IMR-90 (cell line): Measurements from ENCODE around the gene RPL31. TPM values are rescaled to one million over a fixed set of nuclear protein-coding genes. Genes with fewer than 3 reads are reported as not detected.

Experiments
- ATAC-seq: fragments of 200-7000 bp; cut with Tn5 transposase; 2 replicates; pipeline ENCODE4 v1.9.1; 2020; ENCODE audit warnings: low read depth, mild to moderate bottlenecking, moderate library complexity
- BruUV-seq: library from RNA; stranded (reverse); fragments of 400-500 nt; replicated peaks from 2 replicates; lab custom pipeline; 2021; lab: Mats Ljungman, UMichigan
- CTCF ChIA-PET: fragments of 300-600 bp; formaldehyde crosslinking; extraction: SDS; loops from one replicate; lab custom pipeline; 2021; ENCODE audit warnings: antibody characterized with exemption; lab: Yijun Ruan, JAX
- POLR2A ChIA-PET: fragments of 300-600 bp; sonication (Branson Sonifier 250); formaldehyde crosslinking; loops from one replicate; lab custom pipeline; 2022; ENCODE audit warnings: antibody characterized with exemption; ENCODE audit not compliant: unreplicated experiment; lab: Charles Lee
- DNase-seq: peaks from one replicate; pipeline ENCODE4 v3.0.0; 2013
- H2AFZ ChIP-seq: replicated peaks from 2 replicates; pipeline ENCODE3; 2013; ENCODE audit warnings: low read length, mild to moderate bottlenecking; ENCODE audit not compliant: poor library complexity
- H2AK5ac ChIP-seq: 2 replicates; pipeline ENCODE4 v1.6.1; 2013; ENCODE audit warnings: low read depth, low read length, inconsistent platforms
- H2AK9ac ChIP-seq: replicated peaks from 2 replicates; pipeline ENCODE3; 2013; ENCODE audit warnings: mild to moderate bottlenecking, low read depth, low read length, moderate library complexity; ENCODE audit not compliant: poor library complexity
- H2BK120ac ChIP-seq: 2 replicates; pipeline ENCODE4 v1.6.1; 2013; ENCODE audit warnings: low read depth, low read length, inconsistent platforms
- H2BK15ac ChIP-seq: 3 replicates; pipeline ENCODE4 v1.6.1; 2013; ENCODE audit warnings: low read depth, low read length, inconsistent platforms
- H2BK20ac ChIP-seq: 2 replicates; pipeline ENCODE4 v1.6.1; 2013; ENCODE audit warnings: low read depth, mild to moderate bottlenecking, inconsistent platforms, low read length, moderate library complexity
- H2BK5ac ChIP-seq: 2 replicates; pipeline ENCODE4 v1.6.1; 2013; ENCODE audit warnings: mild to moderate bottlenecking, low read depth, low read length, inconsistent platforms; ENCODE audit not compliant: poor library complexity, severe bottlenecking
- H3K14ac ChIP-seq: replicated peaks from 2 replicates; pipeline ENCODE4 v1.6.1; 2013; ENCODE audit warnings: low read depth, low read length, inconsistent platforms
- H3K18ac ChIP-seq: 2 replicates; pipeline ENCODE4 v1.6.1; 2013; ENCODE audit warnings: low read depth, low read length, control low read depth
- H3K23ac ChIP-seq: 2 replicates; pipeline ENCODE4 v1.6.1; 2013; ENCODE audit warnings: low read depth, low read length, inconsistent platforms
- H3K27ac ChIP-seq: 2 replicates; pipeline ENCODE4 v1.5.1; 2013; ENCODE audit warnings: mild to moderate bottlenecking, control low read depth, low read length; ENCODE audit not compliant: insufficient read depth
- H3K27me3 ChIP-seq: 2 replicates; pipeline ENCODE4 v1.6.1; 2013; ENCODE audit warnings: low read length; ENCODE audit not compliant: control insufficient read depth, insufficient read depth
- H3K36me3 ChIP-seq: 2 replicates; pipeline ENCODE4 v1.6.1; 2013; ENCODE audit warnings: low read length, mixed read lengths; ENCODE audit not compliant: control insufficient read depth, insufficient read depth
- H3K4ac ChIP-seq: 2 replicates; pipeline ENCODE4 v1.6.1; 2013; ENCODE audit warnings: low read depth, low read length, inconsistent platforms
- H3K4me1 ChIP-seq: 2 replicates; pipeline ENCODE4 v1.6.1; 2013; ENCODE audit warnings: low read length, mixed read lengths; ENCODE audit not compliant: control insufficient read depth, insufficient read depth
- H3K4me2 ChIP-seq: 2 replicates; pipeline ENCODE4 v1.6.1; 2013; ENCODE audit warnings: low read depth, mild to moderate bottlenecking, control low read depth, low read length, moderate library complexity
- H3K4me3 ChIP-seq: 2 replicates; pipeline ENCODE4 v1.5.1; 2013; ENCODE audit warnings: low read depth, mild to moderate bottlenecking, control low read depth, low read length, moderate library complexity; ENCODE audit not compliant: insufficient read depth
- H3K56ac ChIP-seq: 2 replicates; pipeline ENCODE4 v1.6.1; 2013; ENCODE audit warnings: low read length, inconsistent platforms; ENCODE audit not compliant: insufficient read depth; ENCODE audit errors: extremely low read depth
- H3K79me1 ChIP-seq, 2 experiments: 2 replicates each; pipeline ENCODE4 v1.6.1; 2013; ENCODE audit warnings: low read length in 2 of 2, inconsistent platforms in 1 of 2, low read depth in 1 of 2
- H3K9ac ChIP-seq: 2 replicates; pipeline ENCODE4 v1.6.1; 2013; ENCODE audit warnings: low read depth, low read length, control low read depth
- H3K9me1 ChIP-seq: 2 replicates; pipeline ENCODE4 v1.6.1; 2013; ENCODE audit warnings: low read length, inconsistent platforms; ENCODE audit not compliant: insufficient read depth
- H3K9me3 ChIP-seq: 2 replicates; pipeline ENCODE4 v1.6.1; 2013; ENCODE audit warnings: low read length; ENCODE audit not compliant: control insufficient read depth, insufficient read depth
- H4K20me1 ChIP-seq: 2 replicates; pipeline ENCODE4 v1.6.1; 2013; ENCODE audit warnings: low read length, inconsistent platforms; ENCODE audit not compliant: insufficient read depth
- H4K5ac ChIP-seq: 2 replicates; pipeline ENCODE4 v1.6.1; 2013; ENCODE audit warnings: mild to moderate bottlenecking, low read depth, low read length, control low read depth
- H4K8ac ChIP-seq, 2 experiments: 2 replicates each; pipeline ENCODE4 v1.6.1; 2013; ENCODE audit warnings: low read depth in 2 of 2, low read length in 2 of 2, control low read depth in 1 of 2, inconsistent platforms in 1 of 2
- H4K91ac ChIP-seq: 2 replicates; pipeline ENCODE4 v1.6.1; 2013; ENCODE audit warnings: low read depth, low read length, inconsistent platforms; ENCODE audit not compliant: insufficient read depth
- CEBPB ChIP-seq: IDR thresholded peaks from 2 replicates; pipeline ENCODE4 v1.6.1; 2012; ENCODE audit warnings: low read depth, low read length, improper control_type of control experiment
- CHD1 ChIP-seq: IDR thresholded peaks from 2 replicates; pipeline ENCODE4 v1.6.1; 2012; ENCODE audit warnings: low read depth, low read length, improper control_type of control experiment
- CTCF ChIP-seq: conservative IDR thresholded peaks from 2 replicates; pipeline ENCODE4 v1.5.1; 2012; ENCODE audit warnings: mild to moderate bottlenecking, low read depth, low read length, improper control_type of control experiment
- ELK1 ChIP-seq: fragments of 150-350 bp; IDR thresholded peaks from 2 replicates; pipeline ENCODE4 v1.6.1; 2016; ENCODE audit warnings: low read depth, mild to moderate bottlenecking, low read length, moderate library complexity, borderline replicate concordance
- FOS ChIP-seq: fragments of 150-350 bp; IDR thresholded peaks from 2 replicates; pipeline ENCODE4 v1.6.1; 2016; ENCODE audit warnings: low read depth, low read length
- MAFK ChIP-seq: IDR thresholded peaks from 2 replicates; pipeline ENCODE4 v1.6.1; 2012; ENCODE audit warnings: low read depth, low read length, improper control_type of control experiment
- MXI1 ChIP-seq: IDR thresholded peaks from 2 replicates; pipeline ENCODE4 v1.6.1; 2012; ENCODE audit warnings: low read depth, mild to moderate bottlenecking, low read length, moderate library complexity, borderline replicate concordance
- POLR2A ChIP-seq: IDR thresholded peaks from 2 replicates; pipeline ENCODE4 v1.6.1; 2012; ENCODE audit warnings: mild to moderate bottlenecking, low read depth, low read length
- RAD21 ChIP-seq: IDR thresholded peaks from 2 replicates; pipeline ENCODE4 v1.6.1; 2012; ENCODE audit warnings: low read length, improper control_type of control experiment
- RCOR1 ChIP-seq: IDR thresholded peaks from 2 replicates; pipeline ENCODE4 v1.6.1; 2012; ENCODE audit warnings: mild to moderate bottlenecking, low read length, improper control_type of control experiment; ENCODE audit not compliant: insufficient replicate concordance
- SMC3 ChIP-seq: fragments of 150-350 bp; IDR thresholded peaks from 2 replicates; pipeline ENCODE4 v1.6.1; 2016; ENCODE audit warnings: low read depth, mild to moderate bottlenecking, antibody characterized with exemption, low read length, moderate library complexity
- WGBS, 2 experiments: methylation state at CpG; one replicate each; pipeline versions ENCODE4 v1.1.5 to v1.1.7; 2013; ENCODE audit warnings: missing lambda C conversion rate in 2 of 2; ENCODE audit not compliant: insufficient read length in 1 of 2; ENCODE audit errors: extremely low coverage in 2 of 2; 5-methylcytosine and 5-hydroxymethylcytosine counted together
- dilution Hi-C: fragments of 300-500 bp; cut with HindIII; formaldehyde crosslinking; loops from one replicate; pipeline ENCODE4 v1.14.3; 2018; ENCODE audit warnings: low sequenced_read_pairs; ENCODE audit not compliant: unreplicated experiment
- in situ Hi-C: fragments of 300-500 bp; cut with MboI; formaldehyde crosslinking; loops from 3 replicates; pipeline ENCODE4 v1.14.3; 2019; ENCODE audit warnings: low sequenced_read_pairs, inconsistent platforms, mixed read lengths
- intact Hi-C: fragments of 100-400 bp; cut with micrococcal nuclease; formaldehyde crosslinking; loops from 2 replicates; pipeline ENCODE4 v1.10.0; 2022
- polyA plus RNA-seq, 3 experiments: library from polyadenylated mRNA; depleted of rRNA; stranded (reverse); fragments of >200 nt; gene quantifications; 2 replicates each; pipeline ENCODE4 v1.2.3, GENCODE V29; 2012; ENCODE audit warnings: low replicate concordance in 1 of 3
- total RNA-seq: library from RNA; depleted of rRNA; stranded (reverse); fragments of >200 nt; gene quantifications from 2 replicates; pipeline ENCODE4 v1.2.3, GENCODE V29; 2012

RPL31 gene
- total and polyA plus RNA-seq, 2 of the 4 experiments (the other 2 are of a cell fraction) = 358 to 2,908 TPM

- H4K5ac ChIP-seq = no peak overlapping the region
- TF ChIP-seq CTCF (no peak), CHD1 (no peak), MAFK (no peak), CEBPB (no peak), MXI1 (no peak), FOS (no peak), RCOR1 (no peak), RAD21 (no peak), SMC3 (no peak), POLR2A (no peak), ELK1 (no peak)
- H3K14ac ChIP-seq = no peak overlapping the region
- dilution Hi-C loops = no loop called here
- no peaks in the 10 kb centered on the region for H4K20me1 ChIP-seq
- H3K56ac ChIP-seq = no peak overlapping the region
- WGBS, 2 experiments = no CpG with 5 or more reads among the region's 6 CpGs
- DNase-seq (no peak), ATAC-seq (no peak)
- no peak overlapping the region for H3K23ac ChIP-seq
- H2BK15ac ChIP-seq = no peak overlapping the region
- no peak overlapping the region for H4K91ac ChIP-seq
- peaks cover 4% of the 10 kb centered on the region; the same call in 1 of the 2 replicates for H3K9me1 ChIP-seq
- H3K9ac ChIP-seq = no peak overlapping the region
- no peak overlapping the region for H2BK120ac ChIP-seq
- H3K79me1 ChIP-seq = peaks cover 0 to 14% of the 10 kb centered on the region in 2 experiments; a peak in 2 of 4 replicates
- no peaks in the 10 kb centered on the region for H3K9me3 ChIP-seq
- CTCF ChIA-PET = no interaction called here
- H2BK5ac ChIP-seq = no peak overlapping the region
- no peak overlapping the region for H2AK5ac ChIP-seq
- H3K18ac ChIP-seq = no peak overlapping the region
- intact Hi-C loops = no loop called here
- H3K36me3 ChIP-seq = peaks cover 20% of the 10 kb centered on the region
- BruUV-seq = no TSS peak
- in situ Hi-C loops = no loop called here
- POLR2A ChIA-PET = no interaction called here
- H3K4me3 ChIP-seq = no peak overlapping the region
- no peak overlapping the region for H2BK20ac ChIP-seq
- no peak overlapping the region for H4K8ac ChIP-seq
- no peaks in the 10 kb centered on the region for H3K27me3 ChIP-seq
- H2AFZ ChIP-seq = no peak overlapping the region
- no peak overlapping the region for H3K4ac ChIP-seq
- H2AK9ac ChIP-seq = no peak overlapping the region
- no peak overlapping the region for H3K27ac ChIP-seq
- no peak overlapping the region for H3K4me2 ChIP-seq
- no peaks in the 10 kb centered on the region for H3K4me1 ChIP-seq
Observed at GRCh38 chr2:101023327-101024107, 21.4 kb downstream of the RPL31 start.
